Astrocyte (in vitro differentiated cells and primary cell): Measurements from ENCODE around the gene STAT1. TPM values are rescaled to one million over a fixed set of nuclear protein-coding genes. Genes with fewer than 3 reads are reported as not detected.

Source experiments
- DNase-seq: peaks from one replicate; pipeline ENCODE4 v3.0.0-alpha.2; 2010; ENCODE audit warnings: low read depth
- FAIRE-seq: peaks from 2 replicates; lab custom pipeline; 2011; peaks lifted over from hg19 to GRCh38; lab: Jason Lieb, UNC
- H2AFZ ChIP-seq: 2 replicates; pipeline ENCODE4 v1.6.0; 2012; ENCODE audit warnings: low read depth, low read length, inconsistent platforms
- H3K27ac ChIP-seq: 2 replicates; pipeline ENCODE4 v1.5.1; 2011; ENCODE audit warnings: low read depth, low read length, inconsistent platforms
- H3K27me3 ChIP-seq: 2 replicates; pipeline ENCODE4 v1.6.0; 2011; ENCODE audit warnings: low read length, inconsistent platforms; ENCODE audit not compliant: insufficient read depth
- H3K36me3 ChIP-seq: 2 replicates; pipeline ENCODE4 v1.5.1; 2011; ENCODE audit warnings: low read length, inconsistent platforms; ENCODE audit not compliant: insufficient read depth
- H3K4me1 ChIP-seq: 2 replicates; pipeline ENCODE4 v1.5.1; 2011; ENCODE audit warnings: low read length, inconsistent platforms; ENCODE audit not compliant: insufficient read depth
- H3K4me2 ChIP-seq: 2 replicates; pipeline ENCODE4 v1.6.0; 2012; ENCODE audit warnings: low read length, inconsistent platforms
- H3K4me3 ChIP-seq: 2 replicates; pipeline ENCODE4 v1.5.1; 2011; ENCODE audit warnings: low read depth, mild to moderate bottlenecking, low read length, inconsistent platforms; ENCODE audit not compliant: insufficient read depth
- H3K79me2 ChIP-seq: 2 replicates; pipeline ENCODE4 v1.6.0; 2012; ENCODE audit warnings: mild to moderate bottlenecking, low read length, inconsistent platforms; ENCODE audit not compliant: insufficient read depth
- H3K9ac ChIP-seq: 2 replicates; pipeline ENCODE4 v1.6.0; 2012; ENCODE audit warnings: mild to moderate bottlenecking, low read length, inconsistent platforms
- H3K9me3 ChIP-seq: 2 replicates; pipeline ENCODE4 v1.5.1; 2012; ENCODE audit warnings: low read depth, mild to moderate bottlenecking, low read length, inconsistent platforms; ENCODE audit not compliant: insufficient read depth
- H4K20me1 ChIP-seq: 2 replicates; pipeline ENCODE4 v1.6.0; 2012; ENCODE audit warnings: low read length, inconsistent platforms; ENCODE audit not compliant: insufficient read depth
- H3K27ac Mint-ChIP-seq: one replicate; pipeline ENCODE4 v1.8.0; 2021; ENCODE audit warnings: mild to moderate bottlenecking, mixed read lengths; ENCODE audit not compliant: unreplicated experiment
- H3K27me3 Mint-ChIP-seq: one replicate; pipeline ENCODE4 v1.8.0; 2021; ENCODE audit warnings: low read depth, mixed read lengths; ENCODE audit not compliant: unreplicated experiment
- H3K36me3 Mint-ChIP-seq: one replicate; pipeline ENCODE4 v1.8.0; 2021; ENCODE audit warnings: low read depth, mixed read lengths; ENCODE audit not compliant: unreplicated experiment
- H3K4me1 Mint-ChIP-seq: one replicate; pipeline ENCODE4 v1.8.0; 2021; ENCODE audit warnings: low read depth, mixed read lengths; ENCODE audit not compliant: unreplicated experiment
- H3K4me3 Mint-ChIP-seq: one replicate; pipeline ENCODE4 v1.8.0; 2021; ENCODE audit warnings: mild to moderate bottlenecking, moderate library complexity, mixed read lengths; ENCODE audit not compliant: unreplicated experiment
- H3K9me3 Mint-ChIP-seq: one replicate; pipeline ENCODE4 v1.8.0; 2021; ENCODE audit warnings: mild to moderate bottlenecking, mixed read lengths; ENCODE audit not compliant: unreplicated experiment
- CTCF ChIP-seq: IDR thresholded peaks from 2 replicates; pipeline ENCODE4 v1.5.1; 2011; ENCODE audit warnings: low read depth, mild to moderate bottlenecking, inconsistent platforms, low read length, moderate library complexity; ENCODE audit not compliant: insufficient read depth
- EZH2 ChIP-seq: IDR thresholded peaks from 2 replicates; pipeline ENCODE4 v1.6.1; 2012; ENCODE audit warnings: mild to moderate bottlenecking, low read length, inconsistent platforms; ENCODE audit not compliant: insufficient read depth
- total RNA-seq: library from RNA; stranded (reverse); gene quantifications from 2 replicates; pipeline ENCODE4 v1.2.1, GENCODE V29; 2021

STAT1 gene
- total RNA-seq, 1 donor from 2014 or later: 377 TPM

- H3K79me2 ChIP-seq: no peaks in the 10 kb centered on the region
- no peak overlapping the region for H3K4me3 ChIP-seq
- H3K4me3 Mint-ChIP-seq: no peak overlapping the region
- H3K4me1 ChIP-seq: peaks cover 26% of the 10 kb centered on the region
- peak overlapping the region; percentile 55 for H3K27ac Mint-ChIP-seq
- no peaks in the 10 kb centered on the region for H3K4me1 Mint-ChIP-seq
- peaks cover 3% of the 10 kb centered on the region for H3K27me3 Mint-ChIP-seq
- no peaks in the 10 kb centered on the region for H3K9me3 Mint-ChIP-seq
- peak overlapping the region; percentile 42 for H3K9ac ChIP-seq
- peak overlapping the region; percentile 62 for H3K4me2 ChIP-seq
- no peaks in the 10 kb centered on the region for H3K36me3 Mint-ChIP-seq
- H2AFZ ChIP-seq: no peak overlapping the region
- H3K36me3 ChIP-seq: no peaks in the 10 kb centered on the region
- TF ChIP-seq EZH2 (no peak), CTCF (no peak)
- DNase-seq (peak; percentile 29), FAIRE-seq (no peak)
- peak overlapping the region; percentile 88 for H3K27ac ChIP-seq
- no peaks in the 10 kb centered on the region for H3K27me3 ChIP-seq
- no peaks in the 10 kb centered on the region for H4K20me1 ChIP-seq
- H3K9me3 ChIP-seq: no peaks in the 10 kb centered on the region
Observed at GRCh38 chr2:191050640-191050987, 36.6 kb upstream of the STAT1 start.

- Histone ChIP-seq H3K4me2 (peak overlapping the region; percentile 62), H3K9ac (peak overlapping the region; percentile 78), H3K4me1 (peaks cover 26% of the 10 kb centered on the region), H3K27ac (peak overlapping the region; percentile 88), H3K36me3 (no peaks in the 10 kb centered on the region), H2AFZ (no peak overlapping the region), H3K27me3 (no peaks in the 10 kb centered on the region), H3K4me3 (no peak overlapping the region), H3K9me3 (no peaks in the 10 kb centered on the region), H4K20me1 (no peaks in the 10 kb centered on the region), H3K79me2 (no peaks in the 10 kb centered on the region)
- peak overlapping the region; percentile 11 for H3K4me3 Mint-ChIP-seq
- H3K36me3 Mint-ChIP-seq: peaks cover 2% of the 10 kb centered on the region
- no peak for TF ChIP-seq CTCF
- TF ChIP-seq EZH2: no peak
- H3K9me3 Mint-ChIP-seq: no peaks in the 10 kb centered on the region
- peaks cover 6% of the 10 kb centered on the region for H3K4me1 Mint-ChIP-seq
- DNase-seq (peak; percentile 75), FAIRE-seq (peak; percentile 94)
- H3K27me3 Mint-ChIP-seq: peaks cover 3% of the 10 kb centered on the region
- H3K27ac Mint-ChIP-seq: peak overlapping the region; percentile 74
Observed at GRCh38 chr2:191049728-191050639, 36.0 kb upstream of the STAT1 start.

GRCh38 chr2:191048073-191048472 is 34.1 kb upstream of the STAT1 start:
- H3K9me3 ChIP-seq: no peaks in the 10 kb centered on the region
- H3K4me1 ChIP-seq: peaks cover 26% of the 10 kb centered on the region
- no peaks in the 10 kb centered on the region for H3K9me3 Mint-ChIP-seq
- H3K9ac ChIP-seq: no peak overlapping the region
- H3K27me3 ChIP-seq: no peaks in the 10 kb centered on the region
- no peak for TF ChIP-seq CTCF
- TF ChIP-seq EZH2: no peak
- peak; percentile 35 for DNase-seq
- peaks cover 6% of the 10 kb centered on the region for H3K4me1 Mint-ChIP-seq
- H3K36me3 Mint-ChIP-seq: peaks cover 2% of the 10 kb centered on the region
- H3K4me2 ChIP-seq: no peak overlapping the region
- peaks cover 3% of the 10 kb centered on the region for H3K27me3 Mint-ChIP-seq
- no peaks in the 10 kb centered on the region for H3K79me2 ChIP-seq
- no peak overlapping the region for H2AFZ ChIP-seq
- H3K4me3 ChIP-seq: no peak overlapping the region
- peak overlapping the region; percentile 35 for H3K27ac ChIP-seq
- H4K20me1 ChIP-seq: no peaks in the 10 kb centered on the region
- no peak for FAIRE-seq
- H3K36me3 ChIP-seq: no peaks in the 10 kb centered on the region
- no peak overlapping the region for H3K4me3 Mint-ChIP-seq
- H3K27ac Mint-ChIP-seq: no peak overlapping the region
